HG02884 (cell line): ENCODE results near the gene ELK3.

Experiments
- ATAC-seq: cut with Tn5 transposase; IDR thresholded peaks from one replicate; pipeline ENCODE4 v1.9.1; 2021; ENCODE audit warnings: mild to moderate bottlenecking, moderate library complexity; ENCODE audit not compliant: unreplicated experiment

Gene ELK3

GRCh38 chr12:96233939-96234461 lies 39.8 kb downstream of the ELK3 start:
- no peak for ATAC-seq

- no peak for ATAC-seq
Observed at GRCh38 chr12:96234591-96235483, 40.7 kb downstream of the ELK3 start.

GRCh38 chr12:96235484-96235826 lies 41.3 kb downstream of the ELK3 start:
- no peak for ATAC-seq

- ATAC-seq = no peak
Observed at GRCh38 chr12:96236221-96236822, 42.1 kb downstream of the ELK3 start.

GRCh38 chr12:96237035-96237434 lies 42.9 kb downstream of the ELK3 start:
- no peak for ATAC-seq

- no peak for ATAC-seq
Observed at GRCh38 chr12:96237465-96238077, 43.4 kb downstream of the ELK3 start.

- ATAC-seq = no peak
Observed at GRCh38 chr12:96238336-96239047, 44.3 kb downstream of the ELK3 start.

- no peak for ATAC-seq
Observed at GRCh38 chr12:96239711-96240635, 45.8 kb downstream of the ELK3 start.

GRCh38 chr12:96240656-96241055 lies 46.5 kb downstream of the ELK3 start:
- ATAC-seq = no peak

GRCh38 chr12:96241431-96241830 lies 47.3 kb downstream of the ELK3 start:
- no peak for ATAC-seq

- ATAC-seq = no peak
Observed at GRCh38 chr12:96241846-96242256, 47.7 kb downstream of the ELK3 start.

GRCh38 chr12:96242597-96242996 lies 48.4 kb downstream of the ELK3 start:
- ATAC-seq = no peak

GRCh38 chr12:96244826-96245225 lies 50.7 kb downstream of the ELK3 start:
- ATAC-seq = no peak

- no peak for ATAC-seq
Observed at GRCh38 chr12:96246926-96247505, 52.8 kb downstream of the ELK3 start.

- no peak for ATAC-seq
Observed at GRCh38 chr12:96247563-96247962, 53.4 kb downstream of the ELK3 start.

GRCh38 chr12:96248136-96248931 lies 54.2 kb downstream of the ELK3 start:
- no peak for ATAC-seq

GRCh38 chr12:96249196-96250118 lies 55.3 kb downstream of the ELK3 start:
- ATAC-seq = no peak
